Muscle of arm (tissue), 14 donors: ENCODE measurements around the gene CACNA1D. TPM values are rescaled to one million over a fixed set of nuclear protein-coding genes. Genes with fewer than 3 reads are reported as not detected.
"Not testable (repeated sequence)": the region's sequence is repeated elsewhere in the genome, so short reads cannot be mapped to it uniquely, and the experiment has no call there.

Experiments used
- DNase-seq: peaks from one replicate; pipeline ENCODE4 v3.0.0-alpha.2; 2013
- long read RNA-seq, 11 donors: transcript quantifications; one replicate each; lab custom pipeline, GENCODE V29; 2026
- polyA plus RNA-seq, 12 donors: library from polyadenylated mRNA; unstranded; fragments of 120-200 nt; gene quantifications; one replicate each; pipeline ENCODE4 v1.2.1, GENCODE V29; 2013; ENCODE audit not compliant: insufficient read length in 12 of 12

Gene CACNA1D
- polyA plus RNA-seq: 10 to 100 TPM in 1 of 12 donors, 1 to 10 TPM in 10, not detected in 1; 1.5 to 18.8 (median 2.2) TPM
- long read RNA-seq, donor 1, partial matches to known transcripts: 40 of 47 reads
- long read RNA-seq, donor 1, other reads (novel, unspliced or antisense): 0 of 47 reads
- long read RNA-seq, donor 2: 0 reads
- long read RNA-seq, donor 3: 0 reads
- long read RNA-seq, donor 4: 0 reads
- long read RNA-seq, donor 5, partial matches to known transcripts: 58 of 82 reads
- long read RNA-seq, donor 5, other reads (novel, unspliced or antisense): 24 of 82 reads
- long read RNA-seq, donor 6: 0 reads
- long read RNA-seq, donor 7: 0 reads
- long read RNA-seq, donor 8, partial matches to known transcripts: 0 of 1 reads
- long read RNA-seq, donor 8, other reads (novel, unspliced or antisense): 0 of 1 reads
- long read RNA-seq, donor 9: 0 reads
- long read RNA-seq, donor 10: 0 reads
- long read RNA-seq, donor 11: 0 reads

- no peak for DNase-seq
Observed at GRCh38 chr3:53493963-53494791, at the start of gene CACNA1D. Gene CACNA1D, plus strand, starts transcription at chr3:53494611. Its CDS starts 556 bp downstream, at chr3:53495167.

- DNase-seq: no peak
Observed at GRCh38 chr3:53457068-53457467, 37.3 kb upstream of the CACNA1D start.

- DNase-seq: no peak
Observed at GRCh38 chr3:53460326-53460725, 34.1 kb upstream of the CACNA1D start.

DNA sequence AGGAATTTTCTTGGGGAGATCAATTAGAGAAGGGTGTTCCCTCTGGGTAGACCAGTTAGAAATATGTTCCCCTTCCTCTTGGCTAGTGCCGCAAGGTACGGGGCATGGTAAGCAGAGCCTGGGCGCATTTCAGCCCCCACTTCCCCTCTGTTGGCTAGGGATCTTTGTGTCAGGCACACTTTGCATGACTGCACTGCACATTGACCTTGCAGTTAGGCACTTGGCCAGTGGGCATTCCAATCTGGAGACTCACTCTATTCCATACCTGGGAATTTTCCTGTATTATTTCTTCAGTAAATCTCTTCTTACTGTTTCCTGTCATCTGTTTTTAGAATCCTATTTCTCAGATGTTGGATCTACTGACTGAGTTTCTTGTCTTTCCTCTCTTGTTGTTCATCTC is 30.0 kb upstream of the CACNA1D start:
- DNase-seq: no peak

GRCh38 chr3:53469758-53470157 is 24.7 kb upstream of the CACNA1D start:
- not testable (repeated sequence) for DNase-seq

GRCh38 chr3:53473422-53473821 is 21.0 kb upstream of the CACNA1D start:
- DNase-seq: no peak

DNA sequence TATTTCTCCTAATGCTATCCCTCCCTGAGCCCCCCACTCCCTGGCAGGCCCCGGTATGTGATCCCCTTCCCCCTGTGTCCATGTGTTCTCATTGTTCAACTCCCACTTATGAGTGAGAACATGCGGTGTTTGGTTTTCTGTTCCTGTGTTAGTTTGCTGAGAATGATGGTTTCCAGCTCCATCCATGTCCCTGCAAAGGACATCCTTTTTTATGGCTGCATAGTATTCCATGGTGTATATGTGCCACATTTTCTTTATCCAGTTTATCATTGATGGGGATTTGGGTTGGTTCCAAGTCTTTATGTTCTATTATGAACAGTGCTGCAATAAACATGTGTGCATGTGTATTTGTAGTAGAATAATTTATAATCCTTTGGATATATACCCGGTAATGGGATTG is 18.0 kb upstream of the CACNA1D start:
- DNase-seq: not testable (repeated sequence)

DNA sequence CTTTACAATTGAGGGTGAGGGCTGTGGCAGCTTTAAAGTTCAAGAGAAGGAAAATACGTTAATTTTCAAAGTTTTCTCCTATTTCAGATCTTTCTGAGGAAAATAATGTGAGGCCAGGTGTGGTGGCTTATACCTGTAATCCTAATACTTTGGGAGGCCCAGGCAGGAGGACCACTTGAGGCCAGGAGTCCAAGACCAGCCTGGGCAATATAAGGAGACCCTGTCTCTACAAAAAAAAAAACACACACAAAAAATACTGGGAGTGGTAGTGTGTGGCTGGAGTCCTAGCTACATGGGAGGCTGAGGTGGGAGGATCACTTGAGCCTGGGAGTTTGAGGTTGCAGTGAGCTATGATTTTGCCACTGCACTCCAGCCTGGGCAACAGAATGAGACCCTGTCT is 16.7 kb upstream of the CACNA1D start:
- DNase-seq: not testable (repeated sequence)

DNA sequence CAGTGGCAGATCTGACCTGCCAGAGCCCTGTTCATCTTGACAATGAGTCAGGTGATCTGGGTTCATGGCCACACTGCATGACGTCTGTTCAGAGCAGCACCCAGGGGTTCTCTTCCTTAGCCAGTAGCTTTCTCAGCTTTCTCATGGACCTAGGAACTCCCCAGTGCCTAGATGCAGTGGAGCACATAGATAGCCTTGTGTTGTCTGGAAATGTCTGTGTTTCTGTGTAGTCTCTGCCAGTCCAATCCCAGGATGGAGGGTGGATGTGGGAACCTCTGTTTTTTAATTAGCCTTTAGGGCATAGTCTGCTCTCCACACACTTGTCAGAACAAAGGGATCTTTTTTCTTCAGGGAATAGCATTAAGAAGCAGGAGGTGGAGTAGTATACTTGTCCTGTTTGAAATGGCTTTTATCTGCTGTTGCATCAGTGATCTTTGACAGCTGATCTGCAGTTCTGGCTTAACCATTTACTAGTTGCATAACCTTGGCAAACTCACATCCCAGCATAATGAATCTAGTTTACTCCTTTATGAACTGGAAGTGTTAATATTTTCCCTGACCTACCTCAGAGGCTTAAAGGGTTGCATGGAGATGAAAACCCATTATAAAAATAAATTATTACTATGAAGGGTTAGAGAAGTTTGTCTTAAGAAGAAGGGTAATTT is 16.1 kb upstream of the CACNA1D start:
- DNase-seq: no peak

- DNase-seq: no peak
Observed at GRCh38 chr3:53478921-53479664, 15.3 kb upstream of the CACNA1D start.

DNA sequence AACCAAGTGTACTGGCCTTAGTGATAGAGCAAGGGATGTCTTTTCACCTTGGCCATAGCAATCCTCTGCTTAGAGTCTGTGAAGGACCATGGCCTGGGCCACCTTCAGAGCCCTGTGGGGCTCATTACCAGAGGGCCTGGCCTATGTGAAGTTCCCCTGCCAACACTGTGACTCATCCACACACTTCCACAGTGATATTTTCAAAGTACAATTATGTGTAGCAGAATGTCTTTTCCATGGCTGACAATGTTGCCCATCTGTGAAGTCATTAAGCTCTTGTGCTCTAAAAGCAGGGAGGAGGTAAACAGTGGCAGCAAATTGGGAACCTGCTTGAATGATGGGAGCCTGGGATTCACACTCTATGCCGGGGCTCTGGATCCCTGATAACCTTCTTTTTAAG is 12.2 kb upstream of the CACNA1D start:
- DNase-seq: no peak

- no peak for DNase-seq
Observed at GRCh38 chr3:53483821-53484220, 10.6 kb upstream of the CACNA1D start.

DNA sequence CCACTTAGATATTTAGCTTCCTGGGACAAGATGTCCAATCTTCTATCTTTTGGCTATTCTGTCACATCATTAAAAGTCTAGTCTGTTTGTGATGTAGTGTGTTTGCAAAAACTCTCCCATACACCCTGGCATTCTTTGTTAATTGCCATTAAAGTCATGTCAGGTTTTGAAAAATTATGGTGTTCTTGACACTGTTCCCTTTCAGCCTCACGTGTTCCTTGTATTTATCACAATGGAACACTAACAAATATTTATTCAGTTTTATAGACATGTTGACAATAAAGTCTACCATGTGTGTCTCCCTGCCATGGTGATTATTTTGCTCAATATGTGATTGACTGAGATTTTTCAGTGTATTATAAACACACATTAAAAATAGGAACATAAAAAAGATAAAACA is 9.4 kb upstream of the CACNA1D start:
- no peak for DNase-seq

DNA sequence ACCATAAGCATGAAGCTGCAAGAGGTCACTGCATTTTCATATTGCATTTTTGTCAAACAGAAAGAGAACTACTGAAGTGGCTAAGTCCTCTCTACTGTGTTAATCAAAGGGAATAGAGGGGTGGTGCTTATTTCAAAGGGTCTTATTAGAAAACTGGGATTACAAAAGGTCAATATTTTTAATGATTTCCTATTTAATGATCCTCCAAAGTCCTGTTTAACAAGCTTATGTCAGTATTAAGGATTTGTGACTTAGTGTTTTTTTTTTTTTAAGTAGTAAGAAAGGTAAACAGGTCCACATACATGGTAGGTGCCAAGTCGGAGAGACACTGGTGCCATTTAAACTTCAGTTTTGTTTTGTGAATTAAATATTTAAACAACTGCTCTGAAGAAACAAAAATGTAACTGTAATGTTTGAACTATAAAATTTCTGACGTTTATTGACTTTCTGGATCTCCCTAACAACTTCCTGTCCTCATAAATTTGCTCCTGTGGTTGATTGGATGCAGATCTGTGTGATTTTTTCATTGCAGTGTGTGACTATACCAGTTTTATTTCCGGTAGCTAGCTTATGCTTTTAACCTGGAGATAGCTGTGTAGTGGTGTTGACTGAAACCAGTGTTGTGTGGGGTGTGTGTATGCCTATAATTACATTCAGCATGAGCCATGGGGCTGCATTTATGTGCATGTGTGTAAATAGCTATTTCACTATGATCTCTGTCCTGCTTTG is 8.6 kb upstream of the CACNA1D start:
- DNase-seq: no peak

DNA sequence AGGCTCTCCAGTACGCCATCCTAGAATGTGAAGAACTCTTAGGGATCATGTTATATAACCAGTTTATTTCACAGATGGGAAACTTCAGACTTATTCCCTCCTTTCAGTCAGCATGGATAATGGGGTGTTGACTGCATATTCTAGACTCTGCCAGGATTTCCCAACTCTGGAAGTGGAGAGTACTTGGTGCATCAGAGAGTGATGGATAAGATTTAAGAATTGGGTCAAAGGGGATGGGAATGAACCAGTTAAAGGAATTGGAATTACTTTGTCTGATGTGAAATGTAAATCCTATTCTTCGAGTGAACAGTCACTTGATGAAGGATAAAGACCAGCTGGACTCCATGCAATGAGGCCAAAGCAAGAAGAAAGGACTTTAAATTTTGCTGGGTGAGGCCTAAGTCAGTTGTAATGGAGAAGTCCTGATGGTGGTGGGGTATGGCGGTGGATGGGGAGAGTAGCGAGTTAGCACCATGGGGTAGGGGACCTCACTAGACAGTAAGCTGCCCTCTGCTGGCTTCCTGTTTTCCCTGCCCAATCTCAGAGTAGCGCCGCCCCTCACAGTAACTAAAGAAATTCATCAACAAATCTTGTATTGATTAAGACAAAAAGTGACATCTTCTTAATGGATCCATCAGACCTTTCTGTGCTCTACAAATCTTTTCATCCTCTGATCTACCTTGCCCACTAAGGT is 7.3 kb upstream of the CACNA1D start:
- DNase-seq: no peak

- DNase-seq: no peak
Observed at GRCh38 chr3:53489386-53489785, 5.0 kb upstream of the CACNA1D start.

GRCh38 chr3:53489787-53490458 is 4.5 kb upstream of the CACNA1D start:
- DNase-seq: no peak

DNA sequence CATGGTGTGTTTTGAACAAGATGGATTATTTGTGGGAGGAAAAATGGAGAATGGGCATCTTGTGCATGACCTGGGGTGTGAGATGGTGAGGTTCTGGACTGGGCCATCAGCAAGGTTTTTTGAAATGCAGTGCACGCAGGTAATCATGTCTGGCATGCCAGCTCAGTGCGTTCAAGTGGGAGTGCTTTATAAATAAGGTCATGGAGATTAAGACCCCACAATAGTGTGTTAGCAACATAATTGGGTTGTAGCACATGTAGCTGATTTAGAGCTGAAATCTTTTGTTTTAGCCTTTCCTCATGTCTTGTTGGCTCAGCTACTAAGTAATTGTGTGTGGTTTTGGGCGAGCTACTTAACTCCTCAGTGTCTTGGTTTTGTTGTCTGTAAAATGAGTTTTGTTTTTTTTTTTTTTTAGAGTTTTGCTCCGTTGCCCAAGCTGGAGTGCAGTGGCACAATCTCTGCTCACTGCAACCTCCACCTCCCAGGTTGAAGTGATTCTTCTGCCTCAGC is 3.9 kb upstream of the CACNA1D start:
- no peak for DNase-seq

DNA sequence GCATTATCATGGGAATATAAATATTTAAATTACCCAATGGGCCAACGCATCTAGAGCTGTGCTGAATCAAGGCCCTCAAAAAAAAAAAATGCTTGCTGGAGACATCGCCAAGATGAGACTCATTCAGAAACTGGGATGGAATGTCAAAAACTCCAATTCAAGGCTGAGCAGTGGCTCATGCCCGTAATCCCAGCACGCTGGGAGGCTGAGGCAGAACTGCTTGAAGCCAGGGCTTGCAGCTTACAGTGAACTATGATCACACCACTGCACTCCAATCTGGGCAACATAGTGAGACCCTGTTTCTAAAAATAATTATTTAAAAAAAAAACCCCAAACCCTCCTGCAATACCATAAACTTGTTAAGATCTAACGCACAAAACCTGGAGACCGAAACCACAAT is 3.1 kb upstream of the CACNA1D start:
- no peak for DNase-seq
